Tibial nerve (tissue), 4 donors: ENCODE data around the gene YOD1.

Source experiments
- CTCF ChIP-seq, 5 experiments: fragments of 200-600 bp in 3 of 5; fragments of 450-650 bp in 2 of 5; sonication (generic) in 3 of 5; IDR thresholded peaks; one replicate each; pipeline ENCODE4 v1.5.1; 2016 to 2019; ENCODE audit warnings: antibody characterized with exemption in 5 of 5, mild to moderate bottlenecking in 3 of 5, moderate library complexity in 2 of 5
- EP300 ChIP-seq, 2 donors: sonication (generic); formaldehyde crosslinking; IDR thresholded peaks; one replicate each; pipeline ENCODE4 v1.6.1; 2017; ENCODE audit warnings: antibody characterized with exemption in 2 of 2, mild to moderate bottlenecking in 1 of 2

- TF ChIP-seq CTCF (IDR thresholded peaks at IDR 0.05) = no peak
- no peak for TF ChIP-seq EP300 (IDR thresholded peaks at IDR 0.05)
These were observed 1.5 kb downstream of the YOD1 start for GRCh38 chr1:207049514-207049913.
